H9 (cell line): ENCODE results near the gene LUZP2. TPM values are rescaled to one million over a fixed set of nuclear protein-coding genes. Genes with fewer than 3 reads are reported as not detected.

Source experiments
- DNase-seq: peaks from one replicate; pipeline ENCODE4 v3.0.0-alpha.2; 2017
- H2AFZ ChIP-seq: one replicate; pipeline ENCODE4 v1.6.1; 2013; ENCODE audit warnings: mild to moderate bottlenecking, low read length, control low read depth, moderate library complexity
- H2AK5ac ChIP-seq: 2 replicates; pipeline ENCODE4 v1.6.1; 2013; ENCODE audit warnings: low read length, control low read depth, mixed read lengths; ENCODE audit not compliant: insufficient read length
- H2BK120ac ChIP-seq: one replicate; pipeline ENCODE4 v1.6.1; 2013; ENCODE audit warnings: low read depth, mild to moderate bottlenecking, low read length, control low read depth, inconsistent platforms; ENCODE audit not compliant: poor library complexity, severe bottlenecking
- H2BK12ac ChIP-seq: 2 replicates; pipeline ENCODE4 v1.6.1; 2013; ENCODE audit warnings: low read length, control low read depth, mixed read lengths, low read depth; ENCODE audit not compliant: insufficient read length
- H2BK15ac ChIP-seq: 2 replicates; pipeline ENCODE4 v1.6.1; 2013; ENCODE audit warnings: low read depth, low read length, control low read depth
- H2BK20ac ChIP-seq: one replicate; pipeline ENCODE4 v1.6.1; 2013; ENCODE audit warnings: low read depth, mild to moderate bottlenecking, low read length, control low read depth, inconsistent platforms; ENCODE audit not compliant: poor library complexity, severe bottlenecking
- H2BK5ac ChIP-seq: 2 replicates; pipeline ENCODE4 v1.6.1; 2013; ENCODE audit warnings: low read length, control low read depth, mixed read lengths; ENCODE audit not compliant: insufficient read length
- H3K14ac ChIP-seq: 2 replicates; pipeline ENCODE4 v1.6.1; 2013; ENCODE audit warnings: low read length, control low read depth; ENCODE audit not compliant: insufficient read depth
- H3K18ac ChIP-seq: 2 replicates; pipeline ENCODE4 v1.6.1; 2013; ENCODE audit warnings: low read depth, mild to moderate bottlenecking, mixed read lengths, low read length, control low read depth; ENCODE audit not compliant: insufficient read length
- H3K23ac ChIP-seq: 2 replicates; pipeline ENCODE4 v1.6.1; 2013; ENCODE audit warnings: low read length, control low read depth, mixed read lengths, low read depth; ENCODE audit not compliant: insufficient read length
- H3K23me2 ChIP-seq: 2 replicates; pipeline ENCODE4 v1.6.1; 2013; ENCODE audit warnings: low read depth, mild to moderate bottlenecking, mixed read lengths, low read length, control low read depth; ENCODE audit not compliant: insufficient read length, poor library complexity, severe bottlenecking
- H3K27ac ChIP-seq: 2 replicates; pipeline ENCODE4 v1.5.1; 2013; ENCODE audit warnings: low read length, control low read depth, mixed read lengths, low read depth; ENCODE audit not compliant: insufficient read length
- H3K27me3 ChIP-seq: 2 replicates; pipeline ENCODE4 v1.6.1; 2013; ENCODE audit warnings: low read length, control low read depth, inconsistent platforms; ENCODE audit not compliant: insufficient read depth
- H3K4ac ChIP-seq: 2 replicates; pipeline ENCODE4 v1.6.1; 2013; ENCODE audit warnings: low read depth, mild to moderate bottlenecking, control low read depth, inconsistent platforms, low read length, moderate library complexity
- H3K4me1 ChIP-seq: 2 replicates; pipeline ENCODE4 v1.6.1; 2013; ENCODE audit warnings: low read length, control low read depth, inconsistent platforms; ENCODE audit not compliant: insufficient read depth
- H3K4me2 ChIP-seq: 2 replicates; pipeline ENCODE4 v1.6.1; 2013; ENCODE audit warnings: low read length, control low read depth, mixed read lengths; ENCODE audit not compliant: insufficient read length, insufficient read depth
- H3K56ac ChIP-seq: 2 replicates; pipeline ENCODE4 v1.6.1; 2013; ENCODE audit warnings: low read depth, mild to moderate bottlenecking, mixed read lengths, low read length, control low read depth; ENCODE audit not compliant: insufficient read length
- H3K79me1 ChIP-seq: 2 replicates; pipeline ENCODE4 v1.6.1; 2013; ENCODE audit warnings: low read depth, mild to moderate bottlenecking, moderate library complexity, low read length, control low read depth, inconsistent platforms; ENCODE audit not compliant: insufficient read depth, poor library complexity, severe bottlenecking
- H3K79me2 ChIP-seq: 2 replicates; pipeline ENCODE4 v1.6.1; 2013; ENCODE audit warnings: low read length, control low read depth, inconsistent platforms; ENCODE audit not compliant: insufficient read depth
- H3K9ac ChIP-seq: 2 replicates; pipeline ENCODE4 v1.6.1; 2013; ENCODE audit warnings: low read length, control low read depth, mixed read lengths; ENCODE audit not compliant: insufficient read length; ENCODE audit errors: extremely low read depth
- H3K9me3 ChIP-seq: one replicate; pipeline ENCODE4 v1.6.1; 2013; ENCODE audit warnings: low read depth, low read length, inconsistent platforms; ENCODE audit not compliant: control insufficient read depth
- H3T11ph ChIP-seq: one replicate; pipeline ENCODE4 v1.6.1; 2013; ENCODE audit warnings: mild to moderate bottlenecking, low read length, control low read depth, inconsistent platforms
- H4K20me1 ChIP-seq: one replicate; pipeline ENCODE4 v1.6.1; 2013; ENCODE audit not compliant: control insufficient read depth, insufficient read length, insufficient read depth
- H4K5ac ChIP-seq: 2 replicates; pipeline ENCODE4 v1.6.1; 2013; ENCODE audit warnings: low read depth, mild to moderate bottlenecking, mixed read lengths, low read length, control low read depth; ENCODE audit not compliant: insufficient read length
- H4K8ac ChIP-seq: replicated peaks from 2 replicates; pipeline ENCODE4 v1.6.1; 2013; ENCODE audit warnings: low read length, control low read depth, mixed read lengths, low read depth; ENCODE audit not compliant: insufficient read length
- H4K91ac ChIP-seq: 2 replicates; pipeline ENCODE4 v1.6.1; 2013; ENCODE audit warnings: low read depth, mild to moderate bottlenecking, moderate library complexity, mixed read lengths, low read length, control low read depth; ENCODE audit not compliant: insufficient read length
- H3K27ac Mint-ChIP-seq, 3 experiments: 2 replicates in 2 of 3; 3 replicates in 1 of 3; pipeline ENCODE4 v1.8.0; 2020 to 2021; ENCODE audit warnings: mixed read lengths in 3 of 3, mild to moderate bottlenecking in 1 of 3, moderate library complexity in 1 of 3
- H3K27me3 Mint-ChIP-seq: 2 replicates; pipeline ENCODE4 v1.8.0; 2021; ENCODE audit warnings: low read depth, mild to moderate bottlenecking, moderate library complexity, mixed read lengths
- H3K36me3 Mint-ChIP-seq, 3 experiments: 2 replicates in 2 of 3; 3 replicates in 1 of 3; pipeline ENCODE4 v1.8.0; 2020 to 2021; ENCODE audit warnings: low read depth in 3 of 3, mixed read lengths in 3 of 3; ENCODE audit not compliant: insufficient read depth in 1 of 3
- H3K4me1 Mint-ChIP-seq, 2 experiments: 2 replicates each; pipeline ENCODE4 v1.8.0; 2020; ENCODE audit warnings: mixed read lengths in 2 of 2
- H3K4me3 Mint-ChIP-seq, 2 experiments: 2 replicates in 1 of 2; 3 replicates in 1 of 2; pipeline ENCODE4 v1.8.0; 2020 to 2021; ENCODE audit warnings: mild to moderate bottlenecking in 2 of 2, mixed read lengths in 2 of 2, moderate library complexity in 1 of 2
- H3K9me3 Mint-ChIP-seq, 2 experiments: 2 replicates in 1 of 2; 3 replicates in 1 of 2; pipeline ENCODE4 v1.8.0; 2020; ENCODE audit warnings: mild to moderate bottlenecking in 2 of 2, mixed read lengths in 2 of 2, moderate library complexity in 1 of 2
- CTCF ChIP-seq: fragments of 200-600 bp; sonication (generic); conservative IDR thresholded peaks from 3 replicates; pipeline ENCODE4 v1.8.0; 2021; ENCODE audit warnings: antibody characterized with exemption, mild to moderate bottlenecking
- WGBS: extraction: QIAGEN DNeasy Blood & Tissue Kit; methylation state at CpG from one replicate; pipeline ENCODE4 v1.1.7; 2013; ENCODE audit warnings: missing lambda C conversion rate, low lambda C conversion rate, mixed read lengths; ENCODE audit not compliant: insufficient read length; ENCODE audit errors: extremely low coverage; 5-methylcytosine and 5-hydroxymethylcytosine counted together
- total RNA-seq: library from RNA; stranded (reverse); gene quantifications from 2 replicates; pipeline ENCODE4 v1.2.1, GENCODE V29; 2021

LUZP2 gene
- total RNA-seq, 1 experiment from 2014 or later: 25.4 TPM

GRCh38 chr11:25037431-25037830 is 540.6 kb downstream of the LUZP2 start:
- Mint-ChIP-seq H3K4me3 (no peak overlapping the region), H3K9me3 (no peaks in the 10 kb centered on the region), H3K27ac (no peak overlapping the region), H3K27me3 (no peaks in the 10 kb centered on the region), H3K36me3 (no peaks in the 10 kb centered on the region), H3K4me1 (peaks cover 2 to 3% of the 10 kb centered on the region in 2 experiments; a peak in 1 of 4 replicates)
- no peaks in the 10 kb centered on the region for H3K79me2 ChIP-seq
- no peak overlapping the region for H2AFZ ChIP-seq
- no peak overlapping the region for H2BK15ac ChIP-seq
- H3K23me2 ChIP-seq: no peaks in the 10 kb centered on the region
- H3K9me3 ChIP-seq: no peaks in the 10 kb centered on the region
- H2AK5ac ChIP-seq: no peak overlapping the region
- no peak overlapping the region for H3K9ac ChIP-seq
- no peak overlapping the region for H3K23ac ChIP-seq
- H3K4ac ChIP-seq: no peak overlapping the region
- H2BK20ac ChIP-seq: no peak overlapping the region
- H4K8ac ChIP-seq: no peak overlapping the region
- H2BK5ac ChIP-seq: no peak overlapping the region
- H4K5ac ChIP-seq: no peak overlapping the region
- no peak overlapping the region for H3K18ac ChIP-seq
- no peak for DNase-seq
- TF ChIP-seq CTCF: no peak
- H3T11ph ChIP-seq: no peak overlapping the region
- no peak overlapping the region for H2BK12ac ChIP-seq
- H3K56ac ChIP-seq: no peak overlapping the region
- no peak overlapping the region for H2BK120ac ChIP-seq
- no peaks in the 10 kb centered on the region for H3K4me1 ChIP-seq
- H4K91ac ChIP-seq: no peak overlapping the region
- H4K20me1 ChIP-seq: no peaks in the 10 kb centered on the region
- no peaks in the 10 kb centered on the region for H3K27me3 ChIP-seq
- no peak overlapping the region for H3K4me2 ChIP-seq
- H3K14ac ChIP-seq: no peak overlapping the region
- no peaks in the 10 kb centered on the region for H3K79me1 ChIP-seq
- no peak overlapping the region for H3K27ac ChIP-seq
- WGBS: no CpG with 5 or more reads among the region's 1 CpG
